ENCODE results near the gene DNAH1. TPM values are rescaled to one million over a fixed set of nuclear protein-coding genes. Genes with fewer than 3 reads are reported as not detected.

The DNAH1 gene
- total and polyA plus RNA-seq, 2 of the 4 experiments (the other 2 are of a cell fraction): 2.0 to 4.0 TPM

- Histone ChIP-seq H3K27ac (ENCODE audit: insufficient read depth, low read length) (no peak overlapping the region), H3K4ac (ENCODE audit: low read depth, low read length) (no peak overlapping the region), H3K4me3 (ENCODE audit: insufficient read depth, low read depth, low read length) (no peak overlapping the region), H2BK20ac (ENCODE audit: low read depth, low read length) (no peak overlapping the region), H4K20me1 (ENCODE audit: insufficient read depth, low read length) (no peaks in the 10 kb centered on the region), H3K27me3 (ENCODE audit: control insufficient read depth, insufficient read depth, low read length) (peaks cover 22% of the 10 kb centered on the region), H3K9me1 (ENCODE audit: insufficient read depth, low read length) (no peaks in the 10 kb centered on the region), H3K9me3 (ENCODE audit: control insufficient read depth, insufficient read depth, low read length) (no peaks in the 10 kb centered on the region), H2BK15ac (ENCODE audit: low read depth, low read length) (no peak overlapping the region), H3K4me1 (ENCODE audit: control insufficient read depth, insufficient read depth, low read length) (peaks cover 12% of the 10 kb centered on the region; the same call in 1 of the 2 replicates), H3K14ac (replicated peaks; ENCODE audit: low read depth, low read length) (no peak overlapping the region), H2BK5ac (ENCODE audit: low read depth, low read length, poor library complexity, severe bottlenecking) (no peak overlapping the region), H4K5ac (ENCODE audit: low read depth, low read length) (no peak overlapping the region), H2AK5ac (ENCODE audit: low read depth, low read length) (no peak overlapping the region), H3K4me2 (ENCODE audit: low read depth, low read length) (no peak overlapping the region), H3K36me3 (ENCODE audit: control insufficient read depth, insufficient read depth, low read length) (no peaks in the 10 kb centered on the region), H3K23ac (ENCODE audit: low read depth, low read length) (no peak overlapping the region), H3K9ac (ENCODE audit: low read depth, low read length) (no peak overlapping the region), H3K79me1 (ENCODE audit: low read depth in 1 of 2, low read length in 2 of 2) (no peaks in the 10 kb centered on the region), H2AFZ (replicated peaks; ENCODE audit: low read length, poor library complexity) (no peak overlapping the region), H3K56ac (ENCODE audit: extremely low read depth, insufficient read depth, low read length) (no peak overlapping the region), H4K8ac (ENCODE audit: low read depth in 2 of 2, low read length in 2 of 2) (no peak overlapping the region), H4K91ac (ENCODE audit: insufficient read depth, low read depth, low read length) (no peak overlapping the region), H3K18ac (ENCODE audit: low read depth, low read length) (no peak overlapping the region), H2BK120ac (ENCODE audit: low read depth, low read length) (no peak overlapping the region), H2AK9ac (replicated peaks; ENCODE audit: low read depth, low read length, poor library complexity) (no peak overlapping the region)
- POLR2A ChIA-PET (ENCODE audit: unreplicated experiment): interaction anchor here (0.5 kb wide), 1 partner anchor 138 kb away, joined by 13 read pairs; no protein-coding TSS in a partner anchor
- CTCF ChIA-PET: interaction anchor here (0.6 to 1.3 kb wide), 3 partner anchors 14 to 20 kb away, joined by 3 to 6 read pairs (median 4); no protein-coding TSS in a partner anchor
- no CpG with 5 or more reads among the region's 4 CpGs for WGBS, 2 experiments (ENCODE audit: extremely low coverage in 2 of 2, insufficient read length in 1 of 2)
- dilution Hi-C loops (cut with HindIII; ENCODE audit: low sequenced_read_pairs, unreplicated experiment): no loop called here
- ATAC-seq (ENCODE audit: low read depth): no peak
- TF ChIP-seq MAZ (IDR thresholded peaks at IDR 0.05; ENCODE audit: borderline replicate concordance, low read depth, low read length): no peak
- TF ChIP-seq, protein P1, sequence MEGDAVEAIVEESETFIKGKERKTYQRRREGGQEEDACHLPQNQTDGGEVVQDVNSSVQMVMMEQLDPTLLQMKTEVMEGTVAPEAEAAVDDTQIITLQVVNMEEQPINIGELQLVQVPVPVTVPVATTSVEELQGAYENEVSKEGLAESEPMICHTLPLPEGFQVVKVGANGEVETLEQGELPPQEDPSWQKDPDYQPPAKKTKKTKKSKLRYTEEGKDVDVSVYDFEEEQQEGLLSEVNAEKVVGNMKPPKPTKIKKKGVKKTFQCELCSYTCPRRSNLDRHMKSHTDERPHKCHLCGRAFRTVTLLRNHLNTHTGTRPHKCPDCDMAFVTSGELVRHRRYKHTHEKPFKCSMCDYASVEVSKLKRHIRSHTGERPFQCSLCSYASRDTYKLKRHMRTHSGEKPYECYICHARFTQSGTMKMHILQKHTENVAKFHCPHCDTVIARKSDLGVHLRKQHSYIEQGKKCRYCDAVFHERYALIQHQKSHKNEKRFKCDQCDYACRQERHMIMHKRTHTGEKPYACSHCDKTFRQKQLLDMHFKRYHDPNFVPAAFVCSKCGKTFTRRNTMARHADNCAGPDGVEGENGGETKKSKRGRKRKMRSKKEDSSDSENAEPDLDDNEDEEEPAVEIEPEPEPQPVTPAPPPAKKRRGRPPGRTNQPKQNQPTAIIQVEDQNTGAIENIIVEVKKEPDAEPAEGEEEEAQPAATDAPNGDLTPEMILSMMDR (conservative IDR thresholded peaks at IDR 0.05; ENCODE audit: low read depth, low read length): no peak
- TF ChIP-seq POLR2A (IDR thresholded peaks at IDR 0.05; ENCODE audit: low read depth, low read length): no peak
- no peak for TF ChIP-seq RFX5 (IDR thresholded peaks at IDR 0.05; ENCODE audit: low read depth, low read length)
- TF ChIP-seq MAFK (IDR thresholded peaks at IDR 0.05; ENCODE audit: low read depth, low read length): no peak
- TF ChIP-seq, protein P2, sequence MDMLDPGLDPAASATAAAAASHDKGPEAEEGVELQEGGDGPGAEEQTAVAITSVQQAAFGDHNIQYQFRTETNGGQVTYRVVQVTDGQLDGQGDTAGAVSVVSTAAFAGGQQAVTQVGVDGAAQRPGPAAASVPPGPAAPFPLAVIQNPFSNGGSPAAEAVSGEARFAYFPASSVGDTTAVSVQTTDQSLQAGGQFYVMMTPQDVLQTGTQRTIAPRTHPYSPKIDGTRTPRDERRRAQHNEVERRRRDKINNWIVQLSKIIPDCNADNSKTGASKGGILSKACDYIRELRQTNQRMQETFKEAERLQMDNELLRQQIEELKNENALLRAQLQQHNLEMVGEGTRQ (IDR thresholded peaks at IDR 0.05; ENCODE audit: low read depth, low read length): no peak
- no peak for TF ChIP-seq SMC3 (IDR thresholded peaks at IDR 0.05; ENCODE audit: low read depth, low read length)
- no peak for TF ChIP-seq RAD21 (IDR thresholded peaks at IDR 0.05; ENCODE audit: low read length)
- no peak for TF ChIP-seq ELK1 (IDR thresholded peaks at IDR 0.05; ENCODE audit: borderline replicate concordance, low read depth, low read length)
- no peak for TF ChIP-seq BHLHE40 (IDR thresholded peaks at IDR 0.05; ENCODE audit: low read depth, low read length)
- no peak for TF ChIP-seq CHD1 (IDR thresholded peaks at IDR 0.05; ENCODE audit: low read depth, low read length)
- TF ChIP-seq NFE2L2 (IDR thresholded peaks at IDR 0.05; ENCODE audit: low read depth, low read length): no peak
- TF ChIP-seq RCOR1 (IDR thresholded peaks at IDR 0.05; ENCODE audit: insufficient replicate concordance, low read length): no peak
- TF ChIP-seq CEBPB (IDR thresholded peaks at IDR 0.05; ENCODE audit: low read depth, low read length): no peak
- TF ChIP-seq FOS (IDR thresholded peaks at IDR 0.05; ENCODE audit: low read depth, low read length): no peak
- DNase-seq: no peak
- in situ Hi-C loops (cut with MboI; ENCODE audit: low sequenced_read_pairs): no loop called here
- BruUV-seq (replicated peaks): no TSS peak
- intact Hi-C loops (cut with micrococcal nuclease): no loop called here
Observed at GRCh38 chr3:52432691-52433141, 116.6 kb downstream of the DNAH1 start.
